SU-DHL-6 (cell line): ENCODE measurements around the gene ASB3.
A peak's percentile ranks its signal among the peaks of the same experiment; 100 is the strongest.
"Not testable (repeated sequence)": the region's sequence is repeated elsewhere in the genome, so short reads cannot be mapped to it uniquely, and the experiment has no call there.

Source experiments
- H2AFZ ChIP-seq: fragments of 200-600 bp; sonication (generic); 2 replicates; pipeline ENCODE4 v1.6.1; 2014; ENCODE audit warnings: low read depth, mild to moderate bottlenecking, moderate library complexity, mixed read lengths, antibody characterized with exemption, low read length; ENCODE audit not compliant: severe bottlenecking
- H3F3A ChIP-seq: fragments of 200-600 bp; shearing (Covaris generic); 2 replicates; pipeline ENCODE4 v1.6.0; 2016; ENCODE audit warnings: antibody characterized with exemption, mild to moderate bottlenecking; ENCODE audit not compliant: insufficient read depth
- H3K27ac ChIP-seq: fragments of 200-600 bp; sonication (generic); 2 replicates; pipeline ENCODE4 v1.5.1; 2016; ENCODE audit warnings: low read depth, mild to moderate bottlenecking, low read length, moderate library complexity, mixed read lengths
- H3K27me3 ChIP-seq: fragments of 200-600 bp; sonication (generic), shearing (Covaris generic); 2 replicates; pipeline ENCODE4 v1.6.0; 2014; ENCODE audit warnings: mild to moderate bottlenecking, low read length
- H3K36me3 ChIP-seq: fragments of 200-600 bp; sonication (generic); 2 replicates; pipeline ENCODE4 v1.6.1; 2014; ENCODE audit warnings: mild to moderate bottlenecking, low read length, mixed read lengths
- H3K4me2 ChIP-seq: fragments of 300-600, 200-600 bp; shearing (Covaris generic), sonication (generic); 2 replicates; pipeline ENCODE4 v1.6.0; 2014; ENCODE audit warnings: low read length, low read depth, mild to moderate bottlenecking; ENCODE audit not compliant: poor library complexity, severe bottlenecking
- H3K4me3 ChIP-seq: fragments of 200-600 bp; sonication (generic); 2 replicates; pipeline ENCODE4 v1.5.1; 2014; ENCODE audit warnings: antibody characterized with exemption, low read length, mild to moderate bottlenecking, mixed read lengths; ENCODE audit not compliant: insufficient read depth, poor library complexity, severe bottlenecking
- H3K79me2 ChIP-seq: fragments of 200-600 bp; sonication (generic); 2 replicates; pipeline ENCODE4 v1.6.1; 2014; ENCODE audit warnings: mild to moderate bottlenecking, low read length, moderate library complexity; ENCODE audit not compliant: insufficient read depth
- H3K9ac ChIP-seq: fragments of 200-600 bp; sonication (generic); 2 replicates; pipeline ENCODE4 v1.7.0; 2014; ENCODE audit warnings: mild to moderate bottlenecking, low read length
- H3K9me2 ChIP-seq: fragments of 200-600 bp; sonication (generic); replicated peaks from 2 replicates; pipeline ENCODE4 v1.6.1; 2014; ENCODE audit warnings: low read length; ENCODE audit not compliant: insufficient read depth
- H3K9me3 ChIP-seq: fragments of 200-600 bp; sonication (generic); 2 replicates; pipeline ENCODE4 v1.6.1; 2014; ENCODE audit warnings: low read length, mixed read lengths; ENCODE audit not compliant: insufficient read depth
- H4K20me1 ChIP-seq: fragments of 200-600 bp; sonication (generic); 2 replicates; pipeline ENCODE4 v1.6.1; 2014; ENCODE audit warnings: low read depth, mild to moderate bottlenecking, antibody characterized with exemption, low read length, moderate library complexity, mixed read lengths
- EZH2phosphoT487 ChIP-seq: fragments of 200-600 bp; sonication (generic), shearing (Covaris generic); conservative IDR thresholded peaks from 2 replicates; pipeline ENCODE4 v1.6.1; 2018; ENCODE audit warnings: mild to moderate bottlenecking, antibody characterized with exemption, low read length, moderate library complexity, mixed read lengths
- TF ChIP-seq, protein P1 (sequence below): fragments of 200-600 bp; sonication (generic); IDR thresholded peaks from one replicate; pipeline ENCODE4 v1.5.1; 2017; ENCODE audit warnings: antibody characterized with exemption, mild to moderate bottlenecking, low read length, moderate library complexity; ENCODE audit not compliant: insufficient read depth, poor library complexity, severe bottlenecking

Gene ASB3

DNA sequence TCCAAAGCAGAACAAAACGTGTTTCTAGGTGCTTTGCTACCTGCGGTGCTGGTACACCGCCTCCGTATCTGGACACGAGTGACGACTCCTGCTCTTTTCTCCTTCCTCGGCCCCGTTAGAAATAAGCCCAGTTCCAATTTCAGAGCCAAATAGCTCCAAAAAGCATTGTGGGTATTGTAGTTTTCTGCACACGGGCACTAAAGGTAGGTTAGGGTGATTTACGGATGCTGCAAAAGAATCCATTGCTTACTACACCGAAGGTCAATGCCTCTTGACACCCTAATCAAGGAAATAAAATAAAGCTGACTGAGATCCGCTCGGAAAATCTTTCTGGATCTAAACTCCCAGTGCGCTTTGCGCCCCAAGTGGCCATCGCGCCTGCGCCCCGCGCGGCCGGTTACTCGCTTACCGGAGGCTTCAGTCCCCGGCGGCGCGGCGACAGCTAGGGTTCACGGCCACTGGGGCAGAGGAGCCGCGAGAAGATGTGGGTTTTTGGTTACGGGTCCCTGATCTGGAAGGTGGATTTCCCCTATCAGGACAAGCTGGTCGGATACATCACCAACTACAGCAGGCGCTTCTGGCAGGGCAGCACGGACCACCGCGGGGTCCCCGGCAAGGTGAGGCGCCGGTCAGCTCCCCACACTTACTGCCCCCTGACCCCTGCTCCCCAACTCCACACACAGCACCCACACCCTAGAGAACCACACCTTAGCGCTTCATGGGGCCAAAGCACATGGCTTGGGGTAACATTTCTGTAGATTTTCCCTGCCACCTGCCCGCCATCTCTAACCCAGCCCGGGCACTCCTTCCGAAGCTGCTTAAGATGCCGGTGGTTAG lies 19.1 kb downstream of the ASB3 start, which contains the start of gene CHAC2:
Gene CHAC2 (plus strand): TSS at position 400 of the 837 bp plus-strand sequence. CDS start 83 bp downstream, at position 483.
- Histone ChIP-seq H3K27ac (peak within 1 kb of the TSS; percentile 83), H3K4me3 (peak within 1 kb of the TSS; percentile 79), H3K79me2 (peaks cover 36% of the 10 kb centered on the region), H3K9me3 (no peaks in the 10 kb centered on the region), H3F3A (peaks cover 24% of the 10 kb centered on the region), H3K36me3 (peaks cover 1% of the 10 kb centered on the region; the same call in 1 of the 2 replicates), H3K27me3 (no peaks in the 10 kb centered on the region), H3K9ac (peak within 1 kb of the TSS; percentile 86), H3K4me2 (peak within 1 kb of the TSS; percentile 92), H4K20me1 (no peaks in the 10 kb centered on the region), H3K9me2 (no peaks in the 10 kb centered on the region), H2AFZ (peak within 1 kb of the TSS; percentile 75)
- TF ChIP-seq, protein P1, sequence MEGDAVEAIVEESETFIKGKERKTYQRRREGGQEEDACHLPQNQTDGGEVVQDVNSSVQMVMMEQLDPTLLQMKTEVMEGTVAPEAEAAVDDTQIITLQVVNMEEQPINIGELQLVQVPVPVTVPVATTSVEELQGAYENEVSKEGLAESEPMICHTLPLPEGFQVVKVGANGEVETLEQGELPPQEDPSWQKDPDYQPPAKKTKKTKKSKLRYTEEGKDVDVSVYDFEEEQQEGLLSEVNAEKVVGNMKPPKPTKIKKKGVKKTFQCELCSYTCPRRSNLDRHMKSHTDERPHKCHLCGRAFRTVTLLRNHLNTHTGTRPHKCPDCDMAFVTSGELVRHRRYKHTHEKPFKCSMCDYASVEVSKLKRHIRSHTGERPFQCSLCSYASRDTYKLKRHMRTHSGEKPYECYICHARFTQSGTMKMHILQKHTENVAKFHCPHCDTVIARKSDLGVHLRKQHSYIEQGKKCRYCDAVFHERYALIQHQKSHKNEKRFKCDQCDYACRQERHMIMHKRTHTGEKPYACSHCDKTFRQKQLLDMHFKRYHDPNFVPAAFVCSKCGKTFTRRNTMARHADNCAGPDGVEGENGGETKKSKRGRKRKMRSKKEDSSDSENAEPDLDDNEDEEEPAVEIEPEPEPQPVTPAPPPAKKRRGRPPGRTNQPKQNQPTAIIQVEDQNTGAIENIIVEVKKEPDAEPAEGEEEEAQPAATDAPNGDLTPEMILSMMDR: no peak
- no peak for TF ChIP-seq EZH2phosphoT487

DNA sequence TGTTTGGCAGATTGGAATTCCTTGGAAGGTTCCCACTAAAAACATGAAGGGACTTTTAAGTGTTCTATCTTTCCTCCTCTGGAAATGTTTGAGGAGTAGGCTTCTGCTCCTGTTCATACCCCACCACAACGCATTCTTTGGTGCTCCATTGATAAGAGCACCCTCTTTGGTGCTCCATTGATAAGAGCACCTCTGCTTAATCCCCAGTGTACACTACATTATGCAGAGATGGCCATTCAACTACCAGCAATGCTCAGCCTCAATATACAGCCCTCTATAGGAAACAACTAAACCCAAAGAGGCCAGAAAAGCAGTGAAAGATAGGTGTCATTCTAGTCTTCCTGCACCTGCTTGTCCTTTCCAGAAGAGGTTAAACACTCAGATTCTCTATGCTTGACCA lies 21.0 kb downstream of the ASB3 start:
- H3K9me2 ChIP-seq: no peaks in the 10 kb centered on the region
- no peak overlapping the region for H3K4me2 ChIP-seq
- no peak overlapping the region for H2AFZ ChIP-seq
- no peaks in the 10 kb centered on the region; the same call in 1 of the 2 replicates for H3K36me3 ChIP-seq
- no peak overlapping the region for H3K27ac ChIP-seq
- TF ChIP-seq, protein P1: no peak
- TF ChIP-seq EZH2phosphoT487: no peak
- H3F3A ChIP-seq: peaks cover 14% of the 10 kb centered on the region
- no peak overlapping the region for H3K4me3 ChIP-seq
- no peaks in the 10 kb centered on the region for H4K20me1 ChIP-seq
- no peak overlapping the region for H3K9ac ChIP-seq
- H3K9me3 ChIP-seq: no peaks in the 10 kb centered on the region
- H3K27me3 ChIP-seq: no peaks in the 10 kb centered on the region
- peaks cover 29% of the 10 kb centered on the region for H3K79me2 ChIP-seq

- H3K9ac ChIP-seq, H3K4me2 ChIP-seq, H3K36me3 ChIP-seq, H3K9me3 ChIP-seq, H4K20me1 ChIP-seq, H3K4me3 ChIP-seq, H2AFZ ChIP-seq, H3K9me2 ChIP-seq, H3K27ac ChIP-seq, H3K79me2 ChIP-seq, H3K27me3 ChIP-seq, H3F3A ChIP-seq: not testable (repeated sequence)
Measured at GRCh38 chr2:53757206-53757605, 29.5 kb downstream of the ASB3 start.

GRCh38 chr2:53756644-53757043 lies 30.1 kb downstream of the ASB3 start:
- H3K27me3 ChIP-seq: no peaks in the 10 kb centered on the region
- no peak for TF ChIP-seq EZH2phosphoT487
- TF ChIP-seq, protein P1: no peak
- no peaks in the 10 kb centered on the region for H3F3A ChIP-seq
- no peaks in the 10 kb centered on the region for H3K36me3 ChIP-seq
- no peak overlapping the region for H3K4me3 ChIP-seq
- H3K27ac ChIP-seq: no peak overlapping the region
- no peak overlapping the region for H3K9ac ChIP-seq
- H4K20me1 ChIP-seq: no peaks in the 10 kb centered on the region
- no peaks in the 10 kb centered on the region for H3K9me3 ChIP-seq
- H3K9me2 ChIP-seq: no peaks in the 10 kb centered on the region
- H3K4me2 ChIP-seq: no peak overlapping the region
- H2AFZ ChIP-seq: no peak overlapping the region
- no peaks in the 10 kb centered on the region for H3K79me2 ChIP-seq
